ENCODE measurements around the gene PAK1.

DNA sequence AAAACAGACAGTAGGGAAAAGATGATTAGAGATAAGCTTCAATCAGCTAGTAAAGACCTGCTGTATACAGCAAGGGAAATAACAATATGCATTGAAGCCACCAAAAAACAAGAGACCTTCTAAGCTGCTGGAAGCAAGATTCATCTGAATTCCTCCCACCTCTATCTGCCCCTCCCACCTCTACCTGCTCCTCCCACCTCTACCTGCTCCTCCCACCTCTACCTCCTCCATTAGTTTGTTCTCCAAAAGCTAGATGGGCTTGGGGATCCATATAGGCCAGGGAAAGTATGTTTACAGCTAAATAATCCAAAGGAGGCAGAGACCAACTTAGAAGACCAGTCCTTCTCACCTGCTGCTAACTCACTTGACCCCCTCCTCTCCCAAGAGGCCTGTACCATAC is 33.2 kb downstream of the PAK1 start:
- TF ChIP-seq EZH2 (IDR thresholded peaks at IDR 0.05; ENCODE audit: low read length, unreplicated experiment): no peak
- TF ChIP-seq, protein P1, sequence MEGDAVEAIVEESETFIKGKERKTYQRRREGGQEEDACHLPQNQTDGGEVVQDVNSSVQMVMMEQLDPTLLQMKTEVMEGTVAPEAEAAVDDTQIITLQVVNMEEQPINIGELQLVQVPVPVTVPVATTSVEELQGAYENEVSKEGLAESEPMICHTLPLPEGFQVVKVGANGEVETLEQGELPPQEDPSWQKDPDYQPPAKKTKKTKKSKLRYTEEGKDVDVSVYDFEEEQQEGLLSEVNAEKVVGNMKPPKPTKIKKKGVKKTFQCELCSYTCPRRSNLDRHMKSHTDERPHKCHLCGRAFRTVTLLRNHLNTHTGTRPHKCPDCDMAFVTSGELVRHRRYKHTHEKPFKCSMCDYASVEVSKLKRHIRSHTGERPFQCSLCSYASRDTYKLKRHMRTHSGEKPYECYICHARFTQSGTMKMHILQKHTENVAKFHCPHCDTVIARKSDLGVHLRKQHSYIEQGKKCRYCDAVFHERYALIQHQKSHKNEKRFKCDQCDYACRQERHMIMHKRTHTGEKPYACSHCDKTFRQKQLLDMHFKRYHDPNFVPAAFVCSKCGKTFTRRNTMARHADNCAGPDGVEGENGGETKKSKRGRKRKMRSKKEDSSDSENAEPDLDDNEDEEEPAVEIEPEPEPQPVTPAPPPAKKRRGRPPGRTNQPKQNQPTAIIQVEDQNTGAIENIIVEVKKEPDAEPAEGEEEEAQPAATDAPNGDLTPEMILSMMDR (conservative IDR thresholded peaks at IDR 0.05; ENCODE audit: low read depth, low read length): no peak
